Measurements from ENCODE around the gene FGF4. TPM values are rescaled to one million over a fixed set of nuclear protein-coding genes. Genes with fewer than 3 reads are reported as not detected.

The FGF4 gene
- total and polyA plus RNA-seq, 10 of the 15 experiments (the other 5 are each of a cell fraction or from before 2014, with no cell fraction given): not detected

- H3K79me2 ChIP-seq (ENCODE audit: control insufficient read depth, insufficient read depth, low read length): no peaks in the 10 kb centered on the region
- 31% methylated on average over 7 of the region's 7 CpGs for WGBS (ENCODE audit: insufficient coverage, insufficient replicate concordance, low lambda C conversion rate, missing lambda C conversion rate)
- H3K4me1 ChIP-seq (ENCODE audit: control insufficient read depth, insufficient read depth, low read length): no peaks in the 10 kb centered on the region
- no peak for DNase-seq (ENCODE audit: low read depth, low spot score)
- no peaks in the 10 kb centered on the region for H3K36me3 ChIP-seq (ENCODE audit: control insufficient read depth in 2 of 2, insufficient read depth in 2 of 2, low read length in 1 of 2)
- intact Hi-C loops (cut with micrococcal nuclease; ENCODE audit: unreplicated experiment): no loop called here
- in situ Hi-C loops (cut with MboI): no loop called here
- BruUV-seq (replicated peaks): no TSS peak
- SMC1A ChIA-PET (ENCODE audit: uncharacterized antibody, unreplicated experiment): no interaction called here
- H3K4me3 ChIP-seq: no peak overlapping the region
- CTCF ChIA-PET: no interaction called here
- no peak overlapping the region for H2AFZ ChIP-seq (ENCODE audit: control insufficient read depth, low read depth, low read length)
- peaks cover 0 to 1% of the 10 kb centered on the region in 2 experiments; a peak in 1 of 4 replicates for H3K27me3 ChIP-seq (replicated peaks in 1 of 2; ENCODE audit: control insufficient read depth in 2 of 2, insufficient read depth in 2 of 2, low read length in 1 of 2)
- H3K9me3 ChIP-seq (replicated peaks; ENCODE audit: control insufficient read depth, insufficient read depth, low read length): no peaks in the 10 kb centered on the region; the same call in 2 of the 3 replicates
- FAIRE-seq: no peak
- H3K4me2 ChIP-seq (ENCODE audit: control insufficient read depth, insufficient read depth): no peak overlapping the region
- ATAC-seq: no peak
- RAD21 ChIA-PET (ENCODE audit: unreplicated experiment): no interaction called here
- no peak overlapping the region for H3K9ac ChIP-seq (ENCODE audit: control insufficient read depth, insufficient read depth, low read length)
- H4K20me1 ChIP-seq (ENCODE audit: control insufficient read depth, insufficient read depth): no peaks in the 10 kb centered on the region
- TF ChIP-seq RELA (IDR thresholded peaks at IDR 0.05; ENCODE audit: borderline replicate concordance, partially characterized antibody): no peak
- POLR2A ChIA-PET: no interaction called here
- H3K27ac ChIP-seq (ENCODE audit: control insufficient read depth, insufficient read depth): no peak overlapping the region
Measured at GRCh38 chr11:69732910-69733309, 42.2 kb downstream of the FGF4 start.

- ChIA-PET RAD21 (ENCODE audit: unreplicated experiment) (no interaction called here), SMC1A (ENCODE audit: uncharacterized antibody, unreplicated experiment) (no interaction called here), CTCF (no interaction called here), POLR2A (no interaction called here)
- intact Hi-C loops (cut with micrococcal nuclease; ENCODE audit: unreplicated experiment) (no loop called here), in situ Hi-C loops (cut with MboI) (no loop called here)
- H3K36me3 ChIP-seq (ENCODE audit: control insufficient read depth in 2 of 2, insufficient read depth in 2 of 2, low read length in 1 of 2): no peaks in the 10 kb centered on the region
- H3K4me3 ChIP-seq: no peak overlapping the region
- TF ChIP-seq PML (IDR thresholded peaks at IDR 0.05; ENCODE audit: low read length) (no peak), SMAD1 (IDR thresholded peaks at IDR 0.05; ENCODE audit: low read depth, partially characterized antibody) (no peak), EP300 (IDR thresholded peaks at IDR 0.05; ENCODE audit: borderline replicate concordance in 1 of 2, control insufficient read depth in 1 of 2, low read depth in 2 of 2, low read length in 2 of 2) (no peak), ZNF24 (IDR thresholded peaks at IDR 0.05) (no peak), ASH2L (IDR thresholded peaks at IDR 0.05; ENCODE audit: borderline replicate concordance, low read depth) (no peak), TCF7 (IDR thresholded peaks at IDR 0.05; ENCODE audit: borderline replicate concordance) (no peak), PKNOX1 (IDR thresholded peaks at IDR 0.05) (no peak), E2F4 (IDR thresholded peaks at IDR 0.05; ENCODE audit: low read depth, low read length) (no peak), HCFC1 (IDR thresholded peaks at IDR 0.05; ENCODE audit: low read length) (no peak), ETV6 (conservative IDR thresholded peaks at IDR 0.05 in 1 of 2, IDR thresholded peaks at IDR 0.05 in 1 of 2; ENCODE audit: borderline replicate concordance in 1 of 2, low read depth in 1 of 2) (no peak), BRCA1 (IDR thresholded peaks at IDR 0.05; ENCODE audit: low read depth, low read length) (no peak)
- H3K27me3 ChIP-seq (replicated peaks in 1 of 2; ENCODE audit: control insufficient read depth in 2 of 2, insufficient read depth in 2 of 2, low read length in 1 of 2): peaks cover 0 to 1% of the 10 kb centered on the region in 2 experiments; a peak in 2 of 4 replicates
- no peaks in the 10 kb centered on the region for H3K4me1 ChIP-seq (ENCODE audit: control insufficient read depth, insufficient read depth, low read length)
- no peak overlapping the region for H3K4me2 ChIP-seq (ENCODE audit: control insufficient read depth, insufficient read depth)
- no peaks in the 10 kb centered on the region; the same call in 2 of the 3 replicates for H3K9me3 ChIP-seq (replicated peaks; ENCODE audit: control insufficient read depth, insufficient read depth, low read length)
- WGBS (ENCODE audit: insufficient coverage, insufficient replicate concordance, low lambda C conversion rate, missing lambda C conversion rate): 9% methylated on average over 11 of the region's 11 CpGs
- no peak overlapping the region for H3K9ac ChIP-seq (ENCODE audit: control insufficient read depth, insufficient read depth, low read length)
- ATAC-seq (no peak), FAIRE-seq (no peak), DNase-seq (ENCODE audit: low read depth, low spot score) (no peak)
- no TSS peak for BruUV-seq (replicated peaks)
- H2AFZ ChIP-seq (ENCODE audit: control insufficient read depth, low read depth, low read length): no peak overlapping the region
- no peaks in the 10 kb centered on the region for H3K79me2 ChIP-seq (ENCODE audit: control insufficient read depth, insufficient read depth, low read length)
- no peaks in the 10 kb centered on the region for H4K20me1 ChIP-seq (ENCODE audit: control insufficient read depth, insufficient read depth)
- no peak overlapping the region for H3K27ac ChIP-seq (ENCODE audit: control insufficient read depth, insufficient read depth)
Measured at GRCh38 chr11:69731110-69731509, 44.0 kb downstream of the FGF4 start.

Data from GM12878 (cell line).